GM12874 (cell line): Measurements from ENCODE around the gene CDC42BPB.

Experiments used
- TF ChIP-seq, protein P1 (sequence below): IDR thresholded peaks from 2 replicates; pipeline ENCODE4 v1.5.1; 2011; ENCODE audit warnings: low read depth, mild to moderate bottlenecking, control low read depth, low read length, moderate library complexity; ENCODE audit not compliant: insufficient read depth

Gene CDC42BPB

DNA sequence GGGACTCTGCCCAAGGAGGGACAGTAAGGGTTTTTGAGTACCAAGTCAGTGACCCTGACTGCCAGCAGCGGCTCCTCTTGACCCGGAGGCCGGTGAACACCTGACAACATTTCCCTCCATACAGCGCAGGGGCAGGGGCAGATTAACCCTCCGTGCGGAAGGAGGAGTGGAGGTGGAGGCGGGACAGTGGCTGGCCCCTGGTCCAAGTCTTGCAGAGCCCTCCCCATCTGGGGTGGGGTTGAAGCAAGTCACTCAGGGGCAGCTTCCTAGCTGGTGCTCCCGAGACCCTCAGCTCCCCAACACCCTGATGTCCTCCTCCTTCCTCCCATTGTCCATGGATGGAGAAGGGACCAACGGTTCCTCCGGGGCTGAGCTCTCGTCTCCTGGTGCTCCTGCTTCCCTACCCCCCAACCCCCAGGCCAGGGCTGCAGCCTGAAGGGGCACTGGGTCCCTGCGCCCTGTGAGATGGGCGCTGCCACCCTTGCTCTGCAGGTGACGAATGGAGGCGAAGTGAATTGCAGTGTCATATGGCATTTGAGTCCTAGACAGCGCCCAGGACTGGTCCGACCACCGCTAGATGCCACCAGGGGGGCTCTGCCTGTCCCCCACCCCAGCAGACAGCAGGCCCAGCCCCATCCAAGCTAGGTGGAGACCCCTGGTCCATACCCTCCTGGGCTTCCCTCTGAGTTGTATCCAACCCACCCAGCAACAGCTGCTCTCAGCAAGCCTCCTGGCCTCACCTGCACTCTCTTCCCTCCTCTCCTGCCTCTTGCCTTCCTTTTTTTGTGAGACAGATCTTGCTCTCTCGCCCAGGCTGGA is 141.8 kb downstream of the CDC42BPB start:
- TF ChIP-seq, protein P1, sequence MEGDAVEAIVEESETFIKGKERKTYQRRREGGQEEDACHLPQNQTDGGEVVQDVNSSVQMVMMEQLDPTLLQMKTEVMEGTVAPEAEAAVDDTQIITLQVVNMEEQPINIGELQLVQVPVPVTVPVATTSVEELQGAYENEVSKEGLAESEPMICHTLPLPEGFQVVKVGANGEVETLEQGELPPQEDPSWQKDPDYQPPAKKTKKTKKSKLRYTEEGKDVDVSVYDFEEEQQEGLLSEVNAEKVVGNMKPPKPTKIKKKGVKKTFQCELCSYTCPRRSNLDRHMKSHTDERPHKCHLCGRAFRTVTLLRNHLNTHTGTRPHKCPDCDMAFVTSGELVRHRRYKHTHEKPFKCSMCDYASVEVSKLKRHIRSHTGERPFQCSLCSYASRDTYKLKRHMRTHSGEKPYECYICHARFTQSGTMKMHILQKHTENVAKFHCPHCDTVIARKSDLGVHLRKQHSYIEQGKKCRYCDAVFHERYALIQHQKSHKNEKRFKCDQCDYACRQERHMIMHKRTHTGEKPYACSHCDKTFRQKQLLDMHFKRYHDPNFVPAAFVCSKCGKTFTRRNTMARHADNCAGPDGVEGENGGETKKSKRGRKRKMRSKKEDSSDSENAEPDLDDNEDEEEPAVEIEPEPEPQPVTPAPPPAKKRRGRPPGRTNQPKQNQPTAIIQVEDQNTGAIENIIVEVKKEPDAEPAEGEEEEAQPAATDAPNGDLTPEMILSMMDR: no peak

DNA sequence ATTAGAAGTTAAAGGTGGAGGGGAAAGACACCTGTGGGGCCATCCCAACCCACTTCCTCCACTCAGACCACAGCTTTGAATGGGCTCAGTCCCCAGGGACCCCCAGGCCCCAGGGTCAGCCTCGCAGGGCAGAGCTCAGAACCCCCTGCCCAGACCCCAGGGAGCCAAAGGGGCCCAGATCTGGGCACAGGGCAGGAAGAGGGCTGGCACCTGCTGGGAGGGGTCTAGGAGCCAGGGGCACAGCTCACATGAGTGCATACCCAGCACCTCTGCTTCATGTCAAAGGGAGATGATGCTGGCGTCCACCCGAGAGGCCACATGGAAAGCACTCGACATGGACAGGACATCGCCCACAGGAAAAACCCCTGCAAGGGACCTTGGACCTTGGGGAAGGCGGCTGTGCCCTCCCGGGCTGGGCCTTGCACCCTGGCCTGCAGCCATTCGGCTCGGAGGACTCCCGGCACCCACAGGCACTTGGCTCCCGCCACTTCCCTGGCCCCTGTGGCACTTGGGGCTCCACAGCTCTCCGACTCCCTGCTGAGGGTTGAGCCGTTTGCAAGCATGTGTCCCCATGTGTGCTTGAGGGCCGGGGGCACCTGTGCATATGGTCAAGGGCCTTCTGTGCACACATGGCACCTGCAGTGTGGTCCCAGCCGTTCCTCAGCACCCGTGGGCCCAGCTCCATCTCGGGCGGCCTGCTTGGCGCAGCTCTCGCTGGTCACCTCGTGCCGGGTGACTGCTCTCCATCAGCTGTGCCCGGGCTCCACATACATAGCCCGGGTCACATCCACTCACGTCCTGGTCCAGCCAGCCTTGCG is 142.7 kb downstream of the CDC42BPB start:
- TF ChIP-seq, protein P1: no peak

DNA sequence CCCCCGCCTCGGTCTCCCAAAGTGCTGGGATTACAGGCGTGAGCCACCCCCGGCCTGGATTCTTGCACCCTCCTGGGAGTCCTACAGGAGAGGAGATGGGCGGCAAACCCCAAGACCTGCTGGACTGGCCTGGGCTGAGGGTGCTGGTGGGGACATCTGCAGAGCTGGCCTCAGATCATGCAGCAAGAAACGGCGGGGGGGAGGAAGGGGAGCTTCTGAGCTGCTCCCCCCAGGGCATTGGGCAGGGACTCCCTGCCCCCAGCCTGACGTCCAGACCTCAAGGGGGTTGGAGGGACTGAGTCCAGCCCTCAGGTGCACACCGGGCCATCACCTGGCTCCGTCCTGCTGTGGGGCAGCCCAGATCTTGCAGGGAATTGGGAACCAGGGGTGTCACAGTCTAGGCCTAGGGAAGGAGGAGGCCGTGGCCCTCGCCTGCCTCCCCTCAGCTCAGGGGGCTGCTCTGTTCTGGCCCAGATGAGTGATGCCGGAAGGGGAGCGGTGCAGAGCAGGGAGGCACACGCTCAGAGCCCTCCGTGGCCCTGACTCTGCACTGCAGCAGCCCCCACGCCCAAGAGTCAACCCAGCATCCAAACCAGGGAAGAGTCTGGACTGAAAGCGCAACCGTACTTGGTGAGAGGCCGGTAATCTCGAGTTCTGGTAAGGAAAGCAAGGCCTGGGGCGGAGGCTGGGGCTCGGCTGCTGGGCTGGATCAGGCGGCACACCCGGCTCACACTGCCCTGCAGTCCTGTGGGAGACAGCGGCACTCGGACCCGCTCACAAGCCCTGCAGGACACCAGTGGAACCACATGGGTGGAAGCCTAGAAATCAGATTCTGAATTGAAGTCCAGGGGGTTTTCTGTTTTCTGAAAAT is 143.8 kb downstream of the CDC42BPB start:
- TF ChIP-seq, protein P1: no peak

DNA sequence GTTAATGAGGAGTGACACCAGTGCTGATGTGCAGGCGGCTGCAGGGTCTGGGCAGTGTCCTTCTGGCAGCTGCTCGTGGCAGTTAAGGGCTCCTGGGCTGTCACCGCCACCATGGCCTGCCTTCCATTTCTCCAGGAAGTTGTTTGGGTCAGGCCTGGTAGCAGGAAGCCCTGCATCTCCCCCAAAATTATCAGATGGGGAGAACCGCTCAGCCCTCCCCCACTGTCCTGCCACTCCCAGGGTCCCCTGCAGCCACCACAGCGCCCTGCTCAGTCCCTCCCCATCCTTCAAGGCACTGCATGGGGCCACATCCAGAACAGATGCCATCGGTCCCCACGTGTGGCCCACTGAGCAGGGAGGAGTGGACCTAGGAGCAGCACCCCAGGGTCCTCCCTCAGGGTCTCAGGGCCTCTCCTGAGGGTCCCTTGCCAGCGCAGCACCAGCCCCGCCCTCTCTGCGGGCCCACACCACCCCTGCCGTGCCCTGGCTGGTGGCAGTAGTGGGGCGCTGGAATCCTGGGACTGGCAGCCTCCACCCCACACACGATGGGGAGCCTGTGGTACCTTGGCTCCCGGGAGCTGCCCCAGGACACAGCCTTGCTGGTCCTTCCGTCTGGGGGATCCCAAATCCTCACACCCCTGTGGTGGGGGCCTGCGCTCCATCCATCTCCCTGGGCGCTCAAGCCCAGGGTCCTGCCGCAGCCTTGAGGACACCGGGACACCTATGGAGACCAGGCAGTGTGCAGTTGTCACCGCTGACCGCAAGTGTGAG is 145.2 kb downstream of the CDC42BPB start:
- TF ChIP-seq, protein P1: no peak

DNA sequence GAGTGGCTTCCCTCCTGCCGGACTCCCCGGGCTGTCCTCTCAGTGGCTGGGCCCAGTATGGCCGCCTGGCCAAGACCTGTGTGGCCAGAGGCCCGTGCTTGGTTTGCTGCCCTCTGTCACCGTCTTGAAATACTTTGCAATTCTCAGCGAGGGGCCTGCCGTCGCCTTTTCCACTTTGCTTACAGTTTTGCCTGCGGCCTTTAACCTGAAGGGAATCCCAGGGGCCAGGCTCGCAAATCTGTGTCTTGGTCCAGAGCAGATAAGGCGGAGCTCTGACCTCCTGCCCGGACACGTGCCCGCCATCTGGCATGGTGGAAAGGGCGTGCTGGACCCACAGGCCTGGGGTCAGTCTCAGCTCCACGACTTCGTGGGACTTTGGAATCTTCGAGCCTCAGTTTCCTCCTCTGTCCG is 145.8 kb downstream of the CDC42BPB start:
- TF ChIP-seq, protein P1: no peak

DNA sequence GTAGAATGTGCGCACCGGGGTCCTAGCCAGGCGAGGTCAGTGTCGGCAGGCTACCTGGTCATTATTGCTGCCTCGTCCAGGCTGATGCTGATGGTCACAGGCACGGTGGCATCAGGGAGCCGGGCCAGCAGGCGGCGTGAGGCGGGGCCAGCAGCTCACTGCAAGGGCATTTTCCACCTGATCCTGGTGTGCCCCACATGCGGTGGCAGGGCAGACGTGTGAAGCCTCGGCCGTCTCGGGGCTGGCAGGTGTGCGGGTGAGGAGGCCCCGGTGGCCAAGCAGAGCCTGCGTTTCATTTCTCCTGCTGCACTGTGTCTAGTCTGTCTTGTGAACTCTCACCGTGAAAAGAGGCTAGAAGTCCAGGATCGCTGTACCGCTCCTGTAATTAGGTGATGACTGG is 146.9 kb downstream of the CDC42BPB start:
- TF ChIP-seq, protein P1: no peak
